ENCODE results near the gene PAXX.

Gene PAXX

DNA sequence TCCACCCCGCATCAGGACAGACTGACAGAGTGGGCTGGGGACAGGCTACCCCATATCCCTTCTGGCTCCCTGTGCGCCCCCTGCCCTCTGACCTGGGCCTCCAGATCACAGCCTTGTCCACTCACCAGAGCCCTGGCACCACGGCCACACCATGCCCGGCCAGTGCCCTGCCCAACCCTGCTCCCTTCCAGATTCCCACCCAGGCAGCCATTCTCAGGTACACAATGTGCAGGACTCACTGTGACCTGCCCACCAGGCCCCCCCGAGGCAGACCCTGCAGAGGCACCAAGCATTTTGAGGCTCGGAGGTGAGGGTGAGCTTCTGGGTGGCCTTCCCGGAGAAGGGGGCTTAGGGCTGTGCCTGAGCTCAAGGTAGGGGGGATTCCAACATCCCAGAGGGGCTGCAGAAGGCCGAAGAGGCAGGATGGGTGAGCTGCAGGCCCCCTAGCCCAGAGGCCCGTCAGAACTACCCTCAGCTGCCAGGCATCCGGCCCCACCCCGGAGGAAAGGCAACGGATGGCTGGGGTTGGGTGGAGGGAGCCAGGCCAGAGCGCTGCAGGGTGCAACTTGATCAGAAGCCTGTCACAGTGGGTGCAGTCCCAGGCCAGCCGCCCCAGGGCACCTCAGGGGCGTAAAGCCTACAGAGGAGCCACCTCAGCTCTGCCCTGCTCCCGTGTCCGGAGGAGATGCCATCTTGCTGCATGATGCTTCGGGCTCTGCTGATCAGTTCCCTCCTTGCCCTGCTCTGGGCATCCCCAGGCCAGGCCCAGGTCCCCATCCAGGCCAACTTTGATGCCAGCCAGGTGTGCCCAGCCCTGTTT, 9.8 kb upstream of the PAXX start, which contains the start of gene LCNL1:
Gene LCNL1, plus strand, starts transcription at position 762 of the 820 bp plus-strand sequence. CDS start 594 bp downstream, outside the sequence.
- DNase-seq (ENCODE audit: low read depth), result no peak

DNA sequence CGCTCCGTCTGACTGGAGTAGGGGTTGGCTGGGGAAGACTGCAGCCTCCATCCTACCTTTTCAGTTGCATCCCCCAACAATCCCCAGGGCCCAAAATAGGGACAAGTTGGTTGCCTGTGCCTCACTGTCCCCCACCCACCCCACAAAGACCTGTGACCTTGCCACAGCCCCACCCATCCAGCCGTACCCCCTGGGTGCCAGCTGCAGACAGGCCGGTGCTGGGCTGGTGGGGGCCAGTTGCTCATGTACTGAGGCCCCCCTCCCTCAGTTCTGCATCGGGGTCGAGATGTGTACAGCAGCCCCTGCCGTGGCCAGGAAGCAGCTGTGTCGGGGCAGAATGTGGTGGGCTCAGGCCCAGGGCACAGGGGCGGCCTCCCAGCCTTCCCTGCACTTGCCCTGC, 9.1 kb upstream of the PAXX start:
- no peak for DNase-seq (ENCODE audit: low read depth)

DNA sequence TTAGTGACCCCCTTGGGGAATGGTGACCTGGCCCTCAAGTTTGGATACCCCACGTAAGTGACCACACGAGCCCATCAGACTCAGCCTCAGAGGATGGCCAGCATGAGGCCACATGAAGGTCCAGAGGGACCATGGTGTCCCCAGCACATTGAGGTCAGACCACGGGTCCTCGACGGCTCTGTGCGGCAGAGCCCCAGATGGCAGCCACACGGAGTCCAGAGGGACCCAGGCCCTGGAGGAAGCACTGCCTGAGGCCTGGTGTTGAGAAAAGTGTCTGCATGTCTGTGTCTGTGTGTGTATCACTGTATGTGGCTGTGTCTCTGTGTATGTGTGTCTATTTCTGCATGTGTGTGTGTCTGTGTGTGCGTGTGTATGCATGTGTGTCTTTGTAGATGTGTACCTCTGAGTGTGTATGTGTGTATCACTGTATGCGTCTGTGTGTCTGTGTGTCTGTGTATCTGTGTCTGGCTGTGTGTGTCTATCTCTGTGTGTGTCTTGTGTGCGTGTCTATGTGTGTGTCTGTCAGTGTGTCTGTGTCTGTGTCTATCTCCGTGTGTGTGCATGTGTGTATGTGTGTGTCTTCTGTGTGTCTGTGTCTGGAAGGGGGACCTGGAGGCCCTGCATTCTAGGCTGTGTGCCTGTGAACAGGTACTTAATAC, 8.4 kb upstream of the PAXX start:
- DNase-seq (ENCODE audit: low read depth), result no peak

DNA sequence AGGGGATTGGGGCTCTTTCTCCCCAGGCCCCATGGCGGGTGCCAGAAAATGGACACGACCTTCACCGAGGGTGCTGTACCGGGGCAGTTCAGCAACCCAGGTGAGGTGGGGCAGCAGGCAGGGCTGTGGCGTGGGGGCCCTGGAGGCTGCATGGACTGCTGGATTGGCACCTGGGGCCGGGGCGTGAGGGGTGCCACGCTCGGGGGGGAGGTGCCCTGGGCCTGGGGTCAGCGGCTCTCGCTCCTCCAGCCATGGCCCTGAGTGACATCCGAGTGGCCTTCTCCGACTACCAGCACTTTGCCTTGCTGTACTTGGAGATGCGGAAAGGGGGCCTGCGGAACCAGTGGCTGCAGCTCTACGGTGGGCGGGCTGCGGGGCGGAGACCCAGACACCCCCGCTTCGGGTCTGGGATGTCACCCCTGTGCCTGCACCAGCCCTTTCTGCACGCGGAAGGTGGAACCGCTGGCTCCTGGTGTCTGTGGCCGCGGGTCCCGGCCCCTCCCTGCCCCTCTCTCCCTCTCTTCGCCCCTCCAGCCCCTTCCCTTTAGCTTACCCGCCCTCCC, 7.7 kb upstream of the PAXX start:
- DNase-seq (ENCODE audit: low read depth), result no peak

DNA sequence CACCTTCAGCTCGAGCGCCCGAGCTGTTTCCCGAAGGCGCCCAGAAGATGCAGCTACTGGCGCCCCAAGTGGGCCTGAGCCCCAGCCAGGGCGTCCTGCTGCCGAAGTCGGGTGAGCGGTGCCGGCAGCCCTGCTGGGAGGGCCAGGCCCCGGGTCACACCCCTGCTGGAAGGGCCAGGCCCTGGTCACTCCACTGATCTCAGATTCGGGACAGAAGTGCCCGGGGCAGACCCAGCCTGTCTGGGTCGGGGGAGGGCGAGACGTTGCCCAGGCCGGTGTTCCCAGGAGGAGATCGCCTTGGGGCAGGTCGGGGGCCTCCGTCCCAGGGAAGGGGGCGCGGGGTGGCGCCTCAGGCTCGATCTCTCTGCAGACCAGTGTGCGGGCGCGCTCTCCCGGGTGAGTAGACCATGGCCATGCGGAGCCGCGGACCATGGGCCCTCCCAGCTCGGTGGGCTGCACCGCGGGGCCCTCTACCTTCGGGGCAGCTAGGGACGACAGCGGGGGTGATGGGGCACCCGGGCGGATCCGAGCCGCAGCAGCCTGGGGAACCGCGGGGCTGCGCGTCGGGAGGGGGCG, 7.1 kb upstream of the PAXX start:
- DNase-seq (ENCODE audit: low read depth), result no peak

DNA sequence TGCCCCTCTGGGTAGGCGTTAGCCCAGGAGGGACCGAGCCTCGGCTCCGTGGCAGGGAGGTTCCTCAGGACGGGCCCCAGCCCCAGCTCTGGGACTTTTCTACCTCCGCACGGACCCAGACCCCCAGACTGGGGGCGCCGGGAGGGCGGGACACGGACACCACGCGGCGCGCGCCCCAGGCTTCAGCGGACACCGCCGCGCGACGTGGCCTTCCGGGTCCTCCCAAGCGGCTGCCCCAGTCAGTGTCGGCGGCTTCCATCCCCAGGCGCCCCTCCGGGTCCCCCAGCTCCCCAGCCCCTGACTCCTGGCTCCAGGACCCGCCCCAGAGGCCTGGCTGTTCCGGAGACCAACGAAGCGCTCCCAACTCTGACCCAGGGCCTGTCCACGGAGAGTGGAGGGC, 6.4 kb upstream of the PAXX start:
- no peak for DNase-seq (ENCODE audit: low read depth)

DNA sequence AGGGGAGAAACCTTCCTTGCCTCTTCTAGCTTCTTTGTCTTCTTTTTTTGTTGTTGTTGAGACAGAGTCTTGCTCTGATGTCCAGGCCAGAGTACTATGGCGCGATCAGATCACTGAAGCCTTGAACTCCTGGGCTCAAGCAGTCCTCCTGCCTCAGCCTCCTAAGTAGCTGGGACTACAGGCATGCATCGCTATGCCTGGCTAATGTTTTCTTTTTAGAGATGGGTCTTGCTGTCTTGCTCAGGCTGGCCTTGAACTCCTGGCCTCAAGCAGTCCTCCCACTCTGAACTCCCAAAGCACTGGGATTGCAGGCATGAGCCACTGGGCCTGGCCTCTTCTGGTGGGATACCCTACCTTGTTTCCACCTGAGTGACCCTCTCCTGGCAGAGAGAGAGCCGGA, 3.4 kb upstream of the PAXX start:
- no peak for DNase-seq (ENCODE audit: low read depth)

DNA sequence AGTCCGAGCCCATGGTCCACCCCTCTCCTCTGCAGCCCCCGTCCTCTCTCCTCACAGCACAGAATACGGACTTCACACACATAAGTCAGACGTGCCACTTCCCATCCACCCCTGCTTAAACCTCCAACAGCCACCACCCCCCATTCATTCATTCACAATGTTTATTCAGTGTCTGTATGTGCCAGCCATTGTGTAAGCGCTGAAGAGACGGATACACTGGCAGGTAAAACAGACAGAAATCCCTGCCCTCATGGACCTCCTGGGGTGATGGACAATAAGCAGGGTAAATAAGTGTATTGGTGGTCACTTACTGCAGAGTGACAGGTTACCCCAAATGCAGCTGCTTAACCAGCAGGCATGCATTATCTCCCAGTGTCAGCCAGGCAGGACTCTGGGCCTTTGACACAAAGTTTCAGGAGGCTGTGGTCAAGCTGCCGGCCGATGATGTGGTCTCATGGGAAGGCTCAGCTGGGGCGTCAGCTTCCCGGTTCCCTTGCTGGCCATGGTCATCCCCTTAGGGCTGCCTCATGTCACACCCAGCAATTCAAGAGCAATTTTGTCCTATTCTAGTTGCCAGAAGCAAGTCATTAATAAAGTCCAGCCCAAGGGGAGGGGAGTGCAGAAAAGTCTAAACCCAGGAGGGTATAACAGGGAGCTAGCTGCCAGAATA, 1.8 kb upstream of the PAXX start:
- DNase-seq (ENCODE audit: low read depth), result no peak

DNA sequence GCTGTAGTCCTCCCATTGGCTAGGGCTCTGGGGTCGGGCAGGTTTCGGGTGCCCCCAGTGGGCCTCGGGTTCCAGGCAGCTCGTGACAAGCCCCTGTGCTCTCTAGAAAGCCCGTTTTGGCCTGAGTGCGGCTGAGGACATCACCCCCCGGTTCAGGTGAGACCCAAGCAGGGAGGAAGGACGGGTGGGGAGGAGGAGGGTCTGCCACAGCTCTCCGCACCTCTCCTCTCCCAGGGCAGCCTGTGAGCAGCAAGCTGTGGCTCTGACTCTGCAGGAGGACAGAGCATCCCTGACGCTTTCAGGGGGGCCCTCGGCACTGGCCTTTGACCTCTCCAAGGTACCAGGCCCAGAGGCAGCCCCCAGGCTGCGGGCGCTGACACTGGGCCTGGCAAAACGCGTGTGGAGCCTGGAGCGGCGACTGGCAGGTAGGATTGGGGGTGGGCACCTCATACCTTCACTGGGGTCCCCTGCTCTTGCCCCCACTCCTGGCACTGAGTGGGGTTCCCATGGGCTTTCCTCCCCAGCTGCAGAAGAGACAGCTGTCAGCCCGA, 672 bp downstream of the PAXX start:
- DNase-seq (ENCODE audit: low read depth), result no peak

DNA sequence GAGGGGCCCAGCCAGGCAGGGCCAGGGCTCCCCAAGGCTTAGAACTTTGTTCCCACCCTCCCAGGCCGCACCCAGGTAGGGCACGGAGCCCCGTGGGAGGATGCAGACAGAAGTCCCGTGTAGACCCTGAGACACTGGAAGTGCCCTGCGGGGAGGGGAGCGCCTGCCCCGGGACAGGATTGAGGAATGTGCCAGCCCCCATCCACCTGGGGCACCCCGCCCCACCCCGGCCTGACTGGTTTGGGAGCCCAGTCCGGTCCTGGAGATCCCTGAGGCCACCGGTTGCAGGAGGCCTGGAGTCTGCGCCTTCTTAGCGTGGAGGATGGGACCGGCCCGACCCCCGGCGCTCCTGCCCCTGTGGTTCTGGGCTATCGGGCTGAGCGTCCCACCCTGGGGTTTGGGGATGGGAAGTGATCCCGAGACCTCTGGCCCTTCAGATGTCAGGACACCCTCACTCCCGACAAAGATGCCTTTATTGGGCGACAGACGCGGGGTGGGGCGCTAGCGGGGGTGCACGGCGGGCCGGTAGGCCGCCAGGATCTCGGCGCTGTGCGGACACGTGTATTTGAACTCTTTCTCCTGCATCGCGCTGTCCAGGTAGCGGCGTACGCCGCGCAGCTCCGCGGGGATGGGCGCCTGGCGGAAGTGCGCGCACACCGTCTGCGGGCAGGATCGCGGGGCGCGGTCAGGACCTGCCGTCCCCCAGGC, 2.1 kb downstream of the PAXX start:
- DNase-seq (ENCODE audit: low read depth), result no peak

DNA sequence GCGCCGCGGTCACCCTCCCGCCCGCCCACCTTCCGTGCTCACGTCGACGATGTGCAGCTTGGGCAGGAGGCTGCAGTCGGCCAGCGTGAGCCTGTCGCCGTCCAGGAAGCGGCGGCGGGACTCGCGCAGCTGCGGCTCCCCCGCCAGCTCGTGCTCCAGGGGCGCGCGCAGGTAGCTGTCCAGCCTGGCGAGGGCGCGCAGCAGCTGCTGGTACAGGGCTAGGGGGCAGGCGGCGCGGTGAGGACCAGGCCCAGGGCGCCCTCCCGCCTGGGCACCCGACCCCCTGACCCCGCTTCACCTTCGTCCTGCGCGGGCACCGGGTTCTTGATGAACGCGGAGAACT, 2.6 kb downstream of the PAXX start:
- DNase-seq (ENCODE audit: low read depth), result no peak

DNA sequence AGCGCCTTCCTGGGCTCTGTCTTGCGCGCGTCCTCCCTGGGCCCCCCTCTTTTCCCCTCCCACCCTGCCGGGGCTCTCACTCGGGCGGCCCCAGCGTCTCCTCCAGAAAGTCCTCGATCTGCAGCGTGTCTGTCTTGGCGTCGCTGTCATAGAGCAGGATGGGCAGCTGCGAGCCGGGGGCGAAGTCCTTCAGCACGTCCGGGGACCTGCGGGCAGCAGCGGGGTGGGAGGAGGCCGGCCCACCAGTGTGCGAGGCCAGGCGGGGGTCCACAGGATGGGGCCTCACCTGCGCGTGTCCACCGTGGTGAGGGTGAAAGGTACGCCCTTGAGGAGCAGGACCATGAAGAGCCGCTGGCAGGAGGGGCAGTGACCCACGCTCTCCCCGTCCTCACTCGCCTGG, 3.1 kb downstream of the PAXX start:
- no peak for DNase-seq (ENCODE audit: low read depth)

DNA sequence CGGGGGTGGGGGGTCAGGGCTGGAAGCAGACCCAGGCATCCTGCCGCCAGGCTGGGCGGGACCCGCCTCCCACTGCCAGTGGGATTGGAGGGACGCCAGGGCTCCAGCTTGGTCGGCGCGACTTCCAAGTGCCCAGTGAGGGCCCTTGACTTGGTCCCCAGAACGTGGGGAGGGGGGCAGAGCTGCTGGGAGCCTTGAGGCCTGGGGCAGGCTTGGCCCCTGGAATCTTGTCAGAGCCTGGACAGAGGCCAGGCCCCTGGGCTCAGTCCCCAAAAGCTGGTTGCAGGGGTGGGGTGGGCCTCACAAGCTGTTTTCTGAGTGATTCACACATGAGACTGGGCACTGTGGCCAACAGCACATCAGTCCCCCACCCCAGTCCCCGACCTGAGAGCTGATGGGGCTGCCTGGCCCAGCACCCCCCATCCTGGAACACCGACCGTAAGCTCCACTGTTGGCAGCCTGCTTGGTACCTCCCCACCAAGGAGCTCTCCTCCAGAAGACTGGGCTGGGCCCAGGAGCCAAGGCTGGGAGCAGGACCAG, 3.6 kb downstream of the PAXX start:
- DNase-seq (ENCODE audit: low read depth), result no peak

DNA sequence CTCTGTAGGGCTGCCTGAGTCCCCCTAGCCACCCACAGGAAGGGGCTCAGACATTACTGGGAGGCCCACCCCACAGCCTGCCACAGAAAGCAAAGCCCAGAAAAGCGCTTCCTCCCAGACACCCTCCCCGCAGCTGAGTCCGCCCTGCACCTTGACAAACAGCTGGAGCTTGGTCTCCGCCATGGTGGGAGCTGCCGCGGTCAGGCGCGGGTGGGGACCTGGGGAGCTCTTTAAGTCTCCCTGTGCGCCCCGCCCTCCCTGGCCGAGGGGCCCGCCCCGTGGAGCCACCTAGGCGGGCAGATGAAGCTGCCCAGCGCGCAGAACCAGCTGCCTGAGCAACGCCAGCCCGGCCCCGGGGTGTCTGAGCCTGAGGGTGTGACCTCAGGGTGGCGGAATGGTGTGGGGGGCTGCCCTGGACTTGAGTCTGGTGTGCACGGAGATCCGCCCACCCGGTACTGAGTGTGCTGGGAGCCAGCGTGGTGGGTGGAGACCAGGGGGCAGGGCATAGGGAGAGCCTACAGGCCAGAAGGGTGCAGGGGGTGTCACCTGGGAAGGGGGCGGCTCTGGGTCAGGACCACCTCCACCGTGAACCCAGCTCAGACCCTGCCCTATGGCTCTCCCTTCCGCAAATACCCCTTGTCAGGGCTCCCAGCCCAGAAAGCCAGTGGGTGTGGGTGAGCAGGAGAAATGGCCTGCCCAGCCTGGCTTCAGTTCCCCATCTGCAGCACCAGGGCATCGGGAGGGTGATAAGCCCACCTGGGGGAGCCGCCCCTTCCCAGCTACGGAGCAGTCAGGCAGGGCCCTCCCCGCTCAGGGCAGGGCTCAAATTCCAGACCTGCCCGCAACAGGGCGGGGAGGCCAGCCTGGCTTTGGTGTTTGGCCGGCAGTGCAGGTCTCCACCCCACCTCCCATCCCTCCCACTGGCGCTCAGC, 4.4 kb downstream of the PAXX start, which contains the start of gene CLIC3:
Gene CLIC3, minus strand, starts transcription at position 208 of the 932 bp plus-strand sequence. Its CDS starts 25 bp downstream, at position 183.
- DNase-seq (ENCODE audit: low read depth), result peak; percentile 49

DNA sequence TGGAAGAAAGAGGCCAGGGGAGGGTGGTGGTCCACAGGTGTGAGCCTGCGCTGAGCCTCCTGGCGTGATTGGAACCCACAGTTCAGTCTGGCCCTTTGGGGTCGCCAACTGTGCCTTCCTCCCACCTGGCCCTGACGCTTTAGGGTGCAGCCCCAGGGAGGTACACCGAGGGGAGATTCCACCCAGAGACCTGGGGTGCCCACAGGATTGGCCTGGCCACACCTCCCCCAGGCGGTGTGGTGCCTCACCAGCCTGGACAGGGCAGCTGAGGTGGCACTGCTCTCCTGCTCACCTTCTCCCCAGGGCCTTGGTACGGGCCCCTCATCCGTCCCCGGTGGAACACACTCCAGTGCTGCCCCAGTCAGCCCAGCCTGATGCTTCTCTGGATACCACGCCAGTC, 5.1 kb downstream of the PAXX start:
- DNase-seq (ENCODE audit: low read depth), result no peak

DNA sequence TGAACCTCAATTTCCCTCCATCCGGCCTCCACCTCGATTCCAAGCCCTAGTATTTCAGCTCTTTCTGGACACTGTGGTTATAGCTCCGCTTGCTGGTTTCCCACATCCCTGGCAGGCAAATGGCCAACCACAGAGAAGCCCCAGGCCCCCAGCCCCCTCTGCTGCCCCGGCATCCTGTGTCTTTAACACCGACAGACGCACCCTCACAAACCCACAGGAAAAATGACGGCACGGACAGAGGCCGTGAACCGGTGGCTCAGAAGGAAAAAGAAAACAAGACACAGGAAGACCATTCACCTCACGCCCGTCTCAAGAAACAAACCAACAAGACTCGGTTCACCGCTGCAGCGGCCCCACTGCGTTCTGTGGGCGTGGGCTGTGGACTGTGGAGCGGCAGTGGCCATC, 5.6 kb downstream of the PAXX start:
- no peak for DNase-seq (ENCODE audit: low read depth)

DNA sequence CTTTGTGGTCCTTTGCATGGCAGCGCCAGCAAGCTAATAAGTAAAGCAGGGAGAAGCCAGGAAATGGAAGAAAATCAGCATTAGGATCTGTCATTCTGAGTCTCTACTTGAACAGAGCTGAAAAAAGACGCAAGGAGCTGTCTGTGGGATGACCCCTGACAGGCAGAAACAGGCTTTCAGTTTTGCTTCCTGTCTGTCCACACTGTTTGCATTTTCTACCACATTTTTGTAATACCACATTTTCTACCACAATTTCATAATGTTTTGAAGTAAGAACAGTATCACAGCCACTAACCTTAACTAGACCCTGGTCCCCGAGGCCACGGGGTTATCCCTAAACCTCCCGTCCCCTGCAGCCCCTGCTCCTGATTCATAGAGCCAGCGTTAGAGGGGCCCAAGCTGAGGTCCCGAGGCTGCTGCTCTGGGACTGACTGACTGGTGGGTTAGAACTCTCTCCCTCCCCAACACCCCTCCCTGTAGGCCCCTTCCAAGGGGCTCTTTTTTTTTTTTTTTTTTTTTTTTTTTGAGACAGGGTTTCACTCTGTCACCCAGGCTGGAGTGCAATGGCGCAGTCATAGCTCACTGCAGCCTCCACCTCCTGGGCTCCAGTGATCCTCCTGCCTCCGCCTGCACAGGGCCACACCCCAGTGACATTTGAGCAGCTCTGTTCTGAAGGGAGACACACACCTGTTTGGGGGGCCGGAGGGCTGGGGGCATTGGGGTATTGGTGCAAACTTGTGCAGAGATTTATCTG, 8.1 kb downstream of the PAXX start:
- no peak for DNase-seq (ENCODE audit: low read depth)

DNA sequence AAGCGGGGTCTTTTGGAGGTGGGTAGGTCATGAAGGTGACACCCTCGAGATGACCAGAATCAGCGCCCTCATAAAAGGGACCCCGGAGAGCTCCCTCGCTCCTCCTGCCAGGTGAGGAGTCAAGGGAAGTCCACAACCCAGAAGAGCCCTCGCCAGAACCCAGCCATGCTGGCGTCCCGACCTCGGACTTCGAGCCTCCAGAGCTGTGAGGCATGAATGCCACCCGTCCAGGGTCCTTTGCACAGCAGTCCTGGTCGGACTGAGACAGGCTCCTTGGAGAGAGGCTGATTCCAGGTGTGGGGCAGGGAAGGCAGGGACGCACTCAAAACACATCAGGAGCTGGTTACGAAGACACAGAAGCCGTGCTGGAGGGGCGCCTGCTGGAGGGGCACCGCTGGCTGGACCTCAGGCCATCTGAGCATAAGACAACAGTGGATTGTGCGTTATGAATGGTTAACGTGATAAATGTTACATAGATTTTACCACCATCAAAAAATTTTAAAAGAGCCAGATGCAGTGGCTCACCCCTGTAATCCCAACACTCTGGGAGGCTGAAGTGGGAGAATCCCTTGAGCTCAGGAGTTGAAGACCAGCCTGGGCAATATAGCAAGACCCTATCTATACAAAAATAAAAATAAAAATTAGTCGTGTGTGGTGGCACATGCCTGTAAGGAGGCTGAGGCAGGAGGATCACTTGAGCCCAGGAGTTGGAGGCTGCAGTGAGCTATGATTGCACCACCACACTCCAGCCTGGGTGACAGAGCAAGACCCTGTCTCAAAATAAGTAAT, 9.8 kb downstream of the PAXX start:
- DNase-seq (ENCODE audit: low read depth), result no peak
